ENCODE results near the gene CACTIN.

- no peak for TF ChIP-seq CTCF (IDR thresholded peaks at IDR 0.05)
- no peak for TF ChIP-seq POLR2A (IDR thresholded peaks at IDR 0.05)
- TF ChIP-seq EP300 (IDR thresholded peaks at IDR 0.05), result no peak
- no peak for TF ChIP-seq POLR2AphosphoS5 (IDR thresholded peaks at IDR 0.05)
Observed at GRCh38 chr19:3638208-3639193, 11.9 kb upstream of the CACTIN start.
